Hepatocyte (in vitro differentiated cells): ENCODE data around the gene TMC5. TPM values are rescaled to one million over a fixed set of nuclear protein-coding genes. Genes with fewer than 3 reads are reported as not detected.
"Not testable (repeated sequence)": the region's sequence is repeated elsewhere in the genome, so short reads cannot be mapped to it uniquely, and the experiment has no call there.

Source experiments
- DNase-seq: peaks from one replicate; pipeline ENCODE4 v3.0.0-alpha.2; 2016; ENCODE audit warnings: low spot score
- H2AFZ ChIP-seq: fragments of 200-600 bp; sonication (generic); 2 replicates; pipeline ENCODE4 v1.6.0; 2016; ENCODE audit warnings: antibody characterized with exemption, mild to moderate bottlenecking
- H3K27ac ChIP-seq: fragments of 200-600 bp; sonication (generic); 2 replicates; pipeline ENCODE4 v1.5.1; 2016; ENCODE audit warnings: mild to moderate bottlenecking
- H3K27me3 ChIP-seq: fragments of 200-600 bp; sonication (generic); 2 replicates; pipeline ENCODE4 v1.6.1; 2016
- H3K36me3 ChIP-seq: fragments of 200-600 bp; sonication (generic); replicated peaks from 2 replicates; pipeline ENCODE4 v1.5.1; 2016; ENCODE audit warnings: low read depth; ENCODE audit not compliant: insufficient read depth
- H3K4me1 ChIP-seq: fragments of 200-600 bp; sonication (generic); 2 replicates; pipeline ENCODE4 v1.5.1; 2016; ENCODE audit warnings: mild to moderate bottlenecking, moderate library complexity; ENCODE audit not compliant: insufficient read depth
- H3K4me2 ChIP-seq: fragments of 200-600 bp; sonication (generic); 2 replicates; pipeline ENCODE4 v1.6.0; 2016
- H3K4me3 ChIP-seq: fragments of 200-600 bp; sonication (generic); 2 replicates; pipeline ENCODE4 v1.5.1; 2016; ENCODE audit warnings: mild to moderate bottlenecking
- H3K79me2 ChIP-seq: fragments of 200-600 bp; sonication (generic); 2 replicates; pipeline ENCODE4 v1.6.0; 2017; ENCODE audit warnings: mild to moderate bottlenecking
- H3K9me2 ChIP-seq: fragments of 200-600 bp; sonication (generic); replicated peaks from 2 replicates; pipeline ENCODE4 v1.6.0; 2017; ENCODE audit warnings: mild to moderate bottlenecking; ENCODE audit not compliant: insufficient read depth
- H3K9me3 ChIP-seq: fragments of 200-600 bp; sonication (generic); 2 replicates; pipeline ENCODE4 v1.5.1; 2016; ENCODE audit warnings: low read depth, mild to moderate bottlenecking
- H4K20me1 ChIP-seq: fragments of 200-600 bp; sonication (generic); 2 replicates; pipeline ENCODE4 v1.6.0; 2016; ENCODE audit warnings: mild to moderate bottlenecking; ENCODE audit not compliant: insufficient read depth, poor library complexity, severe bottlenecking
- EZH2 ChIP-seq: fragments of 200-600 bp; sonication (generic); IDR thresholded peaks from 2 replicates; pipeline ENCODE4 v1.6.1; 2016; ENCODE audit warnings: antibody characterized with exemption, mild to moderate bottlenecking, borderline replicate concordance
- EZH2phosphoT487 ChIP-seq: fragments of 200-600 bp; sonication (generic); IDR thresholded peaks from one replicate; pipeline ENCODE4 v1.6.1; 2018; ENCODE audit warnings: antibody characterized with exemption, mild to moderate bottlenecking, low read depth, moderate library complexity; ENCODE audit not compliant: unreplicated experiment, severe bottlenecking
- WGBS: methylation state at CpG from one replicate; pipeline ENCODE4 v1.1.6; 2016; ENCODE audit warnings: low lambda C conversion rate; ENCODE audit errors: missing lambda C conversion rate; 5-methylcytosine and 5-hydroxymethylcytosine counted together
- polyA plus RNA-seq: library from polyadenylated mRNA; unstranded; fragments of >200 nt; fragmentation: Nextera tagmentation; extraction: Ambion mirVana; gene quantifications from 2 replicates; pipeline ENCODE4 v1.2.1, GENCODE V29; 2016
- total RNA-seq: library from RNA; depleted of rRNA; stranded (reverse); fragments of >200 nt; gene quantifications from 2 replicates; pipeline ENCODE4 v1.2.3, GENCODE V29; 2014
- TF ChIP-seq, protein P1 (sequence below): fragments of 200-600 bp; sonication (generic); IDR thresholded peaks from 2 replicates; pipeline ENCODE4 v1.5.1; 2016; ENCODE audit warnings: antibody characterized with exemption, mild to moderate bottlenecking; ENCODE audit not compliant: poor library complexity

Gene TMC5
- total and polyA plus RNA-seq, 2 experiments from 2014 or later = 2.9 to 3.3 TPM

DNA sequence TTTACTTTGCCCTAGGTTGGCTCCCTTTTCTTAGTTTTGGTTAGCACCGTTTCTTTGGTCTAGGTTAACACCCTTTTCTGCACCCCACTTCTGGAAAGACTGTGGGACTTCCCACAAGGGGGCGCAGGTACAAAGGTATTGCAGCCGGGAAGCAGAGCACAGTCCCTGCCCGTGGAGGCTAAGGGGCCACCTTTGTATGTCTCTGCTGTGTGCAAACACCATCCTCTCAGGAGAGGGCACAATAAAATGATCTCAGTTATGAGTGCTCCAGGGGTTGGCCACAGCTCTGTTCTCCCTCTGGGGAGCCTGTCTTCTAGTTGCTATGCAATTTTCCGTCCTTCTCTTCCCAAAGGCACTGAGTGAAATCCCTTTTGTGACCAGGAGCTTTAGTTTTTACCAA is 28.4 kb upstream of the TMC5 start:
- peak overlapping the region; percentile 50 for H3K27ac ChIP-seq

DNA sequence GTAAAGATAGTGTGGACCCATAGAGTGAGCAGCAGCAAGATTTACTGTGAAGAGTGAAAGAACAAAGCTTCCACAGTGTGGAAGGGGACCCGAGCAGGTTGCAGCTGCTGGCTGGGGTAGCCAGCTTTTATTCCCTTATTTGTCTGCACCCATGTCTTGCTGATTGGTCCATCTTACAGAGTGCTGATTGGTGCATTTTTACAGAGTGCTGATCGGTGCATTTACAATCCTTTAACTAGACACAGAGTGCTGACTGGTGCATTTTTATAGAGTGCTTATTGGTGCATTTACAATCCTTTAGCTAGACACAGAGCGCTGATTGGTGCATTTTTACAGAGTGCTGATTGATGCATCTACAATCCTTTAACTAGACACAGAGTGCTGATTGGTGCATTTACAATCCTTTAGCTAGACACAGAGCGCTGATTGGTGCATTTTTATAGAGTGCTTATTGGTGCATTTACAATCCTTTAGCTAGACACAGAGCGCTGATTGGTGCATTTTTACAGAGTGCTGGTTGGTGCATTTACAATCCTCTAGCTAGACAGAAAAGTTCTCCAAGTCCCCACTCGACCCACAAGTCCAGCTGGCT is 26.4 kb upstream of the TMC5 start:
- H3K27ac ChIP-seq, H3K79me2 ChIP-seq, H2AFZ ChIP-seq, H3K4me3 ChIP-seq, H3K9me2 ChIP-seq, H3K36me3 ChIP-seq, H3K27me3 ChIP-seq, H3K9me3 ChIP-seq, H3K4me2 ChIP-seq, H4K20me1 ChIP-seq, DNase-seq: not testable (repeated sequence)
- WGBS = 93% methylated on average over 6 of the region's 6 CpGs
- H3K4me1 ChIP-seq = peaks cover 14% of the 10 kb centered on the region

More for the DNA sequence above, 28.4 kb upstream of the TMC5 start:
- H3K9me3 ChIP-seq = no peaks in the 10 kb centered on the region
- no peak overlapping the region for H3K4me2 ChIP-seq
- H3K4me3 ChIP-seq = no peak overlapping the region
- peak; percentile 78 for DNase-seq
- H4K20me1 ChIP-seq = no peaks in the 10 kb centered on the region
- no peaks in the 10 kb centered on the region for H3K79me2 ChIP-seq
- H3K4me1 ChIP-seq = peaks cover 10% of the 10 kb centered on the region
- H2AFZ ChIP-seq = no peak overlapping the region
- WGBS = 31% methylated on average over 5 of the region's 5 CpGs
- H3K27me3 ChIP-seq = no peaks in the 10 kb centered on the region
- no peaks in the 10 kb centered on the region for H3K9me2 ChIP-seq
- H3K36me3 ChIP-seq = no peaks in the 10 kb centered on the region
- TF ChIP-seq EZH2 = no peak
- TF ChIP-seq, protein P1, sequence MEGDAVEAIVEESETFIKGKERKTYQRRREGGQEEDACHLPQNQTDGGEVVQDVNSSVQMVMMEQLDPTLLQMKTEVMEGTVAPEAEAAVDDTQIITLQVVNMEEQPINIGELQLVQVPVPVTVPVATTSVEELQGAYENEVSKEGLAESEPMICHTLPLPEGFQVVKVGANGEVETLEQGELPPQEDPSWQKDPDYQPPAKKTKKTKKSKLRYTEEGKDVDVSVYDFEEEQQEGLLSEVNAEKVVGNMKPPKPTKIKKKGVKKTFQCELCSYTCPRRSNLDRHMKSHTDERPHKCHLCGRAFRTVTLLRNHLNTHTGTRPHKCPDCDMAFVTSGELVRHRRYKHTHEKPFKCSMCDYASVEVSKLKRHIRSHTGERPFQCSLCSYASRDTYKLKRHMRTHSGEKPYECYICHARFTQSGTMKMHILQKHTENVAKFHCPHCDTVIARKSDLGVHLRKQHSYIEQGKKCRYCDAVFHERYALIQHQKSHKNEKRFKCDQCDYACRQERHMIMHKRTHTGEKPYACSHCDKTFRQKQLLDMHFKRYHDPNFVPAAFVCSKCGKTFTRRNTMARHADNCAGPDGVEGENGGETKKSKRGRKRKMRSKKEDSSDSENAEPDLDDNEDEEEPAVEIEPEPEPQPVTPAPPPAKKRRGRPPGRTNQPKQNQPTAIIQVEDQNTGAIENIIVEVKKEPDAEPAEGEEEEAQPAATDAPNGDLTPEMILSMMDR = peak; percentile 61

GRCh38 chr16:19392352-19392751 is 25.3 kb upstream of the TMC5 start:
- H3K9me2 ChIP-seq = no peaks in the 10 kb centered on the region
- H2AFZ ChIP-seq = no peak overlapping the region
- no peaks in the 10 kb centered on the region for H3K79me2 ChIP-seq
- no peak for DNase-seq
- WGBS = 92% methylated on average over 2 of the region's 2 CpGs
- H3K4me3 ChIP-seq = no peak overlapping the region
- H4K20me1 ChIP-seq = no peaks in the 10 kb centered on the region
- H3K4me2 ChIP-seq = no peak overlapping the region
- no peaks in the 10 kb centered on the region for H3K27me3 ChIP-seq
- H3K9me3 ChIP-seq = no peaks in the 10 kb centered on the region
- TF ChIP-seq, protein P1 = no peak
- no peak for TF ChIP-seq EZH2
- TF ChIP-seq EZH2phosphoT487 = no peak
- peaks cover 14% of the 10 kb centered on the region for H3K4me1 ChIP-seq
- H3K27ac ChIP-seq = peak overlapping the region; percentile 97
- H3K36me3 ChIP-seq = no peaks in the 10 kb centered on the region

DNA sequence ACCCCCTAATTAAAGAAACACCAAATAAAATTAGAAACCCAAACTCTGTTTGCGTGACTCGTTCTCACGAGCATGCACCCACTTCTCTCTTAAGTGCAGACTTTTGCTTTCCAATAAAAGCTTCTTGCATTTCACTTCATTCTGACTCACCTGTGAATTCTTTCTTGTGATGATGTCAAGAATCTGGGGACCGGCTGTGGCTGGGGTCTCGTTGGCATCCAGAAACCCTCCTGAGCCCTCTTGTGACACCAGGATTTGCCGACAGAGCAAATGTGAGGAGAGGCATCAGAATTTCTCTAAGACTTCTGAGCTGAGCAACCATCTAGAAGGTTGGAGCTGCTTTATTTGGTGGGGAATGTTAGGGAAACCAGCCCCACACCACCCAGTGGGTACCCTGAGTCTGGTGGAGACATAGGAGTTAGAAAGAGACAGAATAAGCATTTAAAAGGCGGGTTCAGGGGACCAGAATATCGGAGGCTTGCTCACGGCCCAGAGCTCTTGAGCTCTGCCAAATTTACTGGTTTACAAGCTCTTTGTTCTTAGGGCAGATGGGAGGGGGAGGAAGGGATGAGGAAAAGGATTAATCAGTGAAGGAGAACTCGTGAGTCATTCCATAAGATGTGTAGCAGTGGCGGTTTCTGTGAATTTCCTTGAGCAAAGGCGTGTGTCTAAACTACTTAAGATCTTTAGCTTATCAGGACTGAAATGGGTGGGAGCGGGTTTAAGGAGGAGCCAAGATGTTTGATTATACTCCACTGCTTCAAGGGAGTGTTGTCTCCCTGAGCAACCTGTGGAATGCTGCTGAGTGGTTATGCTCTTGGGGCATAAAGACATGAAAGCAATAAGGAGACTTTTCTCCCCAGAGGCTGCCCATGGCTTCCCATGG is 24.2 kb upstream of the TMC5 start:
- peak overlapping the region; percentile 60 for H3K4me2 ChIP-seq

GRCh38 chr16:19395646-19396267 is 21.9 kb upstream of the TMC5 start:
- not testable (repeated sequence) for DNase-seq, H3K4me2 ChIP-seq, H3K4me3 ChIP-seq, H2AFZ ChIP-seq, H3K9me2 ChIP-seq, H3K79me2 ChIP-seq, H3K9me3 ChIP-seq, H4K20me1 ChIP-seq, H3K36me3 ChIP-seq, H3K27me3 ChIP-seq
- WGBS = 45% methylated on average over 4 of the region's 4 CpGs
- Histone ChIP-seq H3K4me1 (peaks cover 14% of the 10 kb centered on the region), H3K27ac (peak overlapping the region; percentile 67)

More for the DNA sequence above, 24.2 kb upstream of the TMC5 start:
- peak; percentile 79 for DNase-seq
- no peak for TF ChIP-seq EZH2phosphoT487
- TF ChIP-seq, protein P1 = no peak
- TF ChIP-seq EZH2 = no peak
- H3K9me2 ChIP-seq = no peaks in the 10 kb centered on the region
- no peaks in the 10 kb centered on the region for H3K36me3 ChIP-seq
- H3K4me1 ChIP-seq = peaks cover 14% of the 10 kb centered on the region
- peak overlapping the region; percentile 36 for H2AFZ ChIP-seq
- peak overlapping the region; percentile 97 for H3K27ac ChIP-seq
- no peak overlapping the region for H3K4me3 ChIP-seq
- 35% methylated on average over 13 of the region's 13 CpGs for WGBS
- no peaks in the 10 kb centered on the region for H3K79me2 ChIP-seq
- no peaks in the 10 kb centered on the region for H4K20me1 ChIP-seq
- no peaks in the 10 kb centered on the region for H3K9me3 ChIP-seq
- no peaks in the 10 kb centered on the region for H3K27me3 ChIP-seq
